Measurements from ENCODE around the gene NCOA3. TPM values are rescaled to one million over a fixed set of nuclear protein-coding genes. Genes with fewer than 3 reads are reported as not detected.

The NCOA3 gene
- total RNA-seq, 2 experiments from 2014 or later, result 59.9 to 65.4 TPM

- Mint-ChIP-seq H3K36me3 (ENCODE audit: low read depth) (peaks cover 90% of the 10 kb centered on the region), H3K4me1 (ENCODE audit: low read depth) (no peaks in the 10 kb centered on the region), H3K9me3 (no peaks in the 10 kb centered on the region), H3K27me3 (no peaks in the 10 kb centered on the region), H3K27ac (no peak overlapping the region), H3K4me3 (no peak overlapping the region)
- Histone ChIP-seq H3K27ac (ENCODE audit: low read depth in 1 of 2, low read length in 2 of 2) (no peak overlapping the region), H3K9me3 (ENCODE audit: control insufficient read depth in 1 of 2, insufficient read depth in 1 of 2, low read length in 2 of 2) (no peaks in the 10 kb centered on the region), H3K36me3 (ENCODE audit: insufficient read depth, low read length) (peaks cover 84% of the 10 kb centered on the region), H3K27me3 (ENCODE audit: control insufficient read depth in 1 of 2, insufficient read depth in 2 of 2, low read length in 2 of 2) (no peaks in the 10 kb centered on the region), H3K4me3 (ENCODE audit: low read length) (no peak overlapping the region), H3K4me1 (ENCODE audit: insufficient read depth, low read length) (no peaks in the 10 kb centered on the region)
- ChIA-PET CTCF (no interaction called here), POLR2A (no interaction called here)
- TF ChIP-seq CTCF (IDR thresholded peaks at IDR 0.05), result no peak
- intact Hi-C loops (cut with DNase I, micrococcal nuclease), result no loop called here
- DNase-seq, result no peak
- no peak for ATAC-seq (ENCODE audit: poor library complexity)
Observed at GRCh38 chr20:47638851-47639250, 137.2 kb downstream of the NCOA3 start.

GRCh38 chr20:47642118-47642517 is 140.4 kb downstream of the NCOA3 start:
- intact Hi-C loops (cut with DNase I, micrococcal nuclease), result no loop called here
- Mint-ChIP-seq H3K9me3 (no peaks in the 10 kb centered on the region), H3K36me3 (ENCODE audit: low read depth) (peaks cover 88% of the 10 kb centered on the region), H3K27me3 (no peaks in the 10 kb centered on the region), H3K4me3 (no peak overlapping the region), H3K27ac (no peak overlapping the region), H3K4me1 (ENCODE audit: low read depth) (no peaks in the 10 kb centered on the region)
- no peak for TF ChIP-seq CTCF (IDR thresholded peaks at IDR 0.05)
- CTCF ChIA-PET, result no interaction called here
- Histone ChIP-seq H3K36me3 (ENCODE audit: insufficient read depth, low read length) (peaks cover 75% of the 10 kb centered on the region), H3K4me3 (ENCODE audit: low read length) (no peak overlapping the region), H3K27me3 (ENCODE audit: control insufficient read depth in 1 of 2, insufficient read depth in 2 of 2, low read length in 2 of 2) (no peaks in the 10 kb centered on the region), H3K27ac (ENCODE audit: low read depth in 1 of 2, low read length in 2 of 2) (no peak overlapping the region), H3K4me1 (ENCODE audit: insufficient read depth, low read length) (no peaks in the 10 kb centered on the region), H3K9me3 (ENCODE audit: control insufficient read depth in 1 of 2, insufficient read depth in 1 of 2, low read length in 2 of 2) (no peaks in the 10 kb centered on the region)
- ATAC-seq (ENCODE audit: poor library complexity) (no peak), DNase-seq (no peak)
- POLR2A ChIA-PET, result no interaction called here

GRCh38 chr20:47642624-47643023 is 140.9 kb downstream of the NCOA3 start:
- H3K36me3 ChIP-seq (ENCODE audit: insufficient read depth, low read length), result peaks cover 73% of the 10 kb centered on the region

More at GRCh38 chr20:47642624-47643023, 140.9 kb downstream of the NCOA3 start:
- ChIA-PET CTCF (no interaction called here), POLR2A (no interaction called here)
- H3K27me3 ChIP-seq (ENCODE audit: control insufficient read depth in 1 of 2, insufficient read depth in 2 of 2, low read length in 2 of 2), result no peaks in the 10 kb centered on the region
- no peak for TF ChIP-seq CTCF (IDR thresholded peaks at IDR 0.05)
- Mint-ChIP-seq H3K4me3 (no peak overlapping the region), H3K4me1 (ENCODE audit: low read depth) (no peaks in the 10 kb centered on the region), H3K36me3 (ENCODE audit: low read depth) (peaks cover 88% of the 10 kb centered on the region), H3K27me3 (no peaks in the 10 kb centered on the region), H3K27ac (no peak overlapping the region), H3K9me3 (no peaks in the 10 kb centered on the region)
- DNase-seq (no peak), ATAC-seq (ENCODE audit: poor library complexity) (no peak)
- H3K4me1 ChIP-seq (ENCODE audit: insufficient read depth, low read length), result no peaks in the 10 kb centered on the region
- no peak overlapping the region for H3K4me3 ChIP-seq (ENCODE audit: low read length)
- no peaks in the 10 kb centered on the region for H3K9me3 ChIP-seq (ENCODE audit: control insufficient read depth in 1 of 2, insufficient read depth in 1 of 2, low read length in 2 of 2)
- intact Hi-C loops (cut with DNase I, micrococcal nuclease), result no loop called here
- H3K27ac ChIP-seq (ENCODE audit: low read depth in 1 of 2, low read length in 2 of 2), result no peak overlapping the region

Measured in CD4-positive, alpha-beta T cell (primary cell).